Endometrium (tissue), 2 donors: ENCODE results near the gene LTF.
A peak's percentile ranks its signal among the peaks of the same experiment; 100 is the strongest.

ENCODE experiments used
- FAIRE-seq: peaks from 2 replicates; lab custom pipeline; 2012; peaks lifted over from hg19 to GRCh38; lab: Jason Lieb, UNC
- donor health status: control.
- donor health status: control.

The LTF gene

GRCh38 chr3:46468753-46469600 is 4.3 kb upstream of the LTF start:
- no peak for FAIRE-seq

DNA sequence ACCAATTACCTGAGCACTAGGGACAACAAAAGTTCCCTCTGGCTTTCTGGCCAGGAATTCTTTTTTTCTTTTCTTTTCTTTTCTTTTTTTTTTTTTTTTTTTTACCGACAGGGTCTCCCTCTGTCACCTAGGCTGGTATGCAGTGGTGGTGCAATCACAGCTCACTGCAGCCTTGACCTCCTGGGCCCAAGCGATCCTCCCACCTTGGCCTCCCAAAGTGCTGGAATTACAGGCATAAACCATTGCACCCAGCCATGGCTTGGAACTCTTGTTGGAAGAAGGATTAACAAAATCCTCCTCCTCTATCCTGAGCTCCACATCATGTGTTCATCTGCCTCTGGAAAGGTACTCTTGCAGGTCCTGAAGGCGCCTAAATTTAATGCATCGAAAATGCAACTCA is 2.9 kb upstream of the LTF start:
- FAIRE-seq, result no peak

GRCh38 chr3:46466871-46467403 is 2.2 kb upstream of the LTF start:
- no peak for FAIRE-seq

DNA sequence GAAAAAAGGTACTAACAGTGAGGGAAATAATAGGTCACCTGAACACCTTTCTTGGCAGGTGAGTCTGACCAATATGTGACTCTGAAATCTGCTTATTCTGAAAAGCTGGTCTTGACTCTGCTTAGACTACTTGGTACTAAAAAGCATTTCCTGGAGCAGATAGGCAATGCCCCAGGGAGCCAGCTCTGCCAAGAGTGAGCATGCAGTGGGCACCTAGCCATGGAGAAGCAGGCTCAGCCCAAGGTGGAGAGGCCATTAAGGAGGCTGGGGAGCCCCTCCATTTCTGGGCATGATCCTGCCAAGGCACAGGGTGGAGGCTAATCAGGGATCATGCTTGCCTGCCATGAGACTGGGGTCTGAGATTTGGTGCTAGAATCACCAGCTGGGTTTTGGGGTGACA is 1.6 kb upstream of the LTF start:
- no peak for FAIRE-seq

- no peak for FAIRE-seq
Observed at GRCh38 chr3:46465196-46465520, 453 bp upstream of the LTF start.

- no peak for FAIRE-seq
Observed at GRCh38 chr3:46463868-46464241, 850 bp downstream of the LTF start.

DNA sequence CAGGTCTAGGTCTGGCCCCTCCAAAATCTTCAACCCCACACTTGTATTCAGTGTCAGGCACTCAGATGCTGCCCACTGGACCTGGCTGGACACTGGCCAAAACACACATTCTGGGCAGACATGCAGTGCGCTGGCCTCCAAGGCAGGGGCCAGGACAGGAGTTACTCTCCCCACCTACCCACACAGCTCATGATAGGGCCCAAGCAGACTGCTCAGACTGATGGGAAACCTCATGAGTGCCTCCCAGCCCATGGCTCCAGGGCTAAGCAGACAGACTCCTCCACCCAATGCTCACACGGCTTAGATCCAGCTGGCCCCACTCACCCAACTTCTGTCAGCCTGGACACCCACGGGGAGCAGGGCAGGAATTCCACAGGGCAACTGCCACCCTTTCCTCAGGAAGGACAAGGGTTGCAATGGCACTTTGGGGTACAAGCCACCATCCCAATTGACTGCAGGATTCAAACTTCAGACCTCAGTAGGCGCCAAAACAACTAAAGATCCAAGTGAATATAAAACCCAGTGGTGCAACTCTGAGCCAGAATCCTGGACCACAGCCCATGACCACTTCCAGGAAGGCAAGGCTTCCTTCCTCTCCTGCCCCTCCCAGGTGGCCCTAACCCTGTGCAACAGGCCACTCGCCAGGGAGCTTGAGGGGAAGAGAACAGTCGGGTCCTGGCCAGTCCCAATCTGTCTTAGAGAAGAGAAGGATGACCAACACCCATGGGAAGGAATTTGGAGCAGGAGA is 1.4 kb downstream of the LTF start:
- FAIRE-seq, result no peak

GRCh38 chr3:46462511-46462910 is 2.2 kb downstream of the LTF start:
- no peak for FAIRE-seq

DNA sequence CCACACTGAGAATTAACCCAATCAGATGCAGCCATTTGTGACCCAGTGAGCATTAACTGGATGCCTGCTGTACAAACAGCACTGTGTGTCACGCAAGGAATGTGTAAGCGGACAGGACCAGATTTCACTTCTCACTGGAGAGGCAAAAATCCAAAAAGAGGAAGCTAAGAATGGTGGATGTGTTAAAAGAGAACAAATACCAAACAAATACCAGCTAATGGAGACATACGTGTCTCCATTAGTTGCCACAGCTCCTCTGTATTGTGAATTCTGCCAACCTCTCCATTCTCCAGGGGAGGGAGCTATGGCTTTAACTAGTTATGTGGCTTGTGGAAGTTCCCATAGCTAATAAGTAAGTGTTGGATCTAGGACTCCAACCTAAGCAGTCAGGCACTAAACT is 2.6 kb downstream of the LTF start:
- FAIRE-seq, result no peak

GRCh38 chr3:46460051-46460450 is 4.7 kb downstream of the LTF start:
- no peak for FAIRE-seq

DNA sequence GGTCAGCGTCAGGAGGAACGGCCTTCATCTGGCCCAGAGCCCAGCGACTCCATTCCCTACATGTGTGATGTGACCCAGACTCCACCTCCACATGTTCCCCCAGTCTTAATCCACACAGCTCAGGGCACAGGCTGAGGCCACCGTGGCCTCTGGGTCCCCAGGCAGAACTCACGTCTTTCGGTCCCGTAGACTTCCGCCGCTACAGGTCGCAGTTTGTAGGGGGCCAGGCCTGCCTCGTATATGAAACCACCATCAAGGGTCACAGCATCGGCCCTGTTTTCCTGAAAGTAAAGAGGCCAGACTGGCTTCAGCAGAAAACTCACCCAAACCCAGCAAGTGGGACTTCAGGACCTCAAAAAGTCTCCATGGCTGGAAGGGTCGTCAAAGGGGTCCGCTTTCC is 8.6 kb downstream of the LTF start:
- FAIRE-seq, result no peak

- FAIRE-seq, result no peak
Observed at GRCh38 chr3:46455231-46456115, 9.2 kb downstream of the LTF start.

DNA sequence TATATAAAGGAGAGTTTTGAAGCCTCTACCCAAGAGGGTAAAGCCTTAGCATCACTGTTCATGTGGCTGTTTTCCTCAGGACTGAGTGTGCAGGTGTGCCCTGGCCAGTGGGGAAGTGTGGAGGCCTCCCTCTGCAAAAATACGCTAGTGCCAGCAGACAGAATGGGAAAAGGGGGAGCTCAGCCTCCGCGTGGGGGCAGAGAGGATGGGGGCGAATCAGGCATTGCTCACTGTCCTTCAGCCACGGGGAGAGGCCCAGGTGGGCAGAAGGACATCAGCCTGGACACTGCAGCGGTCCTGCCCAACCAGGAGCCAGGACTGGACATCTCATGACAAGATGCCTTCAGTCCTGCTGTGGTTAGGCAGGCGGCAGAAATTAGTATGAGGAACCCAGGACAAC is 10.1 kb downstream of the LTF start:
- FAIRE-seq, result no peak

GRCh38 chr3:46454209-46454595 is 10.5 kb downstream of the LTF start:
- FAIRE-seq, result no peak

GRCh38 chr3:46453526-46454208 is 11.0 kb downstream of the LTF start:
- FAIRE-seq, result no peak

DNA sequence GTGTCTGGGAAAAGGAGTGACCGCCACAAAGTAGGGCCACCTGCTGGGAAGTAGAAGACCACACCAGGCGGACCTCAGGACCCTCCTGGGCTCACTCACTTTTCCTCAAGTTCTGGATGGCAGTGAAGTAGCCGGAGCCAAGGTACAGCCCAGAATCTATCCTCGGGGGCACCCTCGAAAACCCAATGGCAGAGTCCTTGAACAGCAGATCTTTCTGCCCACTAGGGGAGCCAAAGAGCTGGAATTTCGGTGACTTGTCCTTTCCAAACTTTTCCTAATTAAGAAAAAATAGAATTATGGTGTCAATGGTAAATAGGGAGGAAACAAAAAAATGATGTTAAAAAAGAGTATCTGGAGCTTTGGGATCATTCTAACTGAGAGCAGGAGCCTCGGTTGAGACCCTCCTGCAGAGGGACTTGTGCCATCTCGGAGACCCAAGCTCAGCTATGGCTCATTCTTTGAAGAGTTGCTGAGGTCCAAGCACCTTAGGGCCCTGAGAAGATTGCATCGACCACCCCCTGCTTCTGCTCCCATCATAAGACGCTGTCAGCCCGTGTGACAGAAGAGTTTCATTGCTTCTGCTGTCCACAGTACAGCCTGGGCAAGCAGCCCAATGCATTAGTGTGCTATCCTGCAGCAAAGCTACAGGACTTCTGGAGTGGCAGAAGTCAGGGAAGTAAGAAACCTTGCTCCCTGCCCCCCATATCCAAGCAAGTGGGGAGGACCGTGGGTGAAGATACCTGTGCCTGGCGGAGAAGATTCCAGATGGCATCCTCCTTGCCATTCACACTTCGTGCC is 14.8 kb downstream of the LTF start:
- no peak for FAIRE-seq

DNA sequence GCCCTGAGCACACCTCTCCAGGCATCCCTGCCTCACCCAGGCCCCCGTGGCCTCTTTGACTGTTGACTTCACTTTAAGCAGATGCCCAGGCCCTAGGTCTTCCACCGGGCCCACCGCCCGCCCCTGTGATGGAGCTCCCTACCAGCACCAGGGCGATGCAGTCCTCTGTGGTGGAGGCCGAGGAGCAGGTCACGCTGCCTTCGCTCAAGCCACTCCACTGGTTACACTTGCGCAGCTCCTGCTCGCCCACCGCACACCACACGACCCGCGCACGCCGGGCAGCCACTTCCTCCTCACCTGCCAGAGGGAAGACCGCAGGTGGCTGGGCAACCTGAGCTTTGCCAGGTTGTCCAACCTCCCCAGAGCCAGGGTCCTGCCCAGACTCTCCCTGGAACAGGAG is 16.0 kb downstream of the LTF start:
- no peak for FAIRE-seq

DNA sequence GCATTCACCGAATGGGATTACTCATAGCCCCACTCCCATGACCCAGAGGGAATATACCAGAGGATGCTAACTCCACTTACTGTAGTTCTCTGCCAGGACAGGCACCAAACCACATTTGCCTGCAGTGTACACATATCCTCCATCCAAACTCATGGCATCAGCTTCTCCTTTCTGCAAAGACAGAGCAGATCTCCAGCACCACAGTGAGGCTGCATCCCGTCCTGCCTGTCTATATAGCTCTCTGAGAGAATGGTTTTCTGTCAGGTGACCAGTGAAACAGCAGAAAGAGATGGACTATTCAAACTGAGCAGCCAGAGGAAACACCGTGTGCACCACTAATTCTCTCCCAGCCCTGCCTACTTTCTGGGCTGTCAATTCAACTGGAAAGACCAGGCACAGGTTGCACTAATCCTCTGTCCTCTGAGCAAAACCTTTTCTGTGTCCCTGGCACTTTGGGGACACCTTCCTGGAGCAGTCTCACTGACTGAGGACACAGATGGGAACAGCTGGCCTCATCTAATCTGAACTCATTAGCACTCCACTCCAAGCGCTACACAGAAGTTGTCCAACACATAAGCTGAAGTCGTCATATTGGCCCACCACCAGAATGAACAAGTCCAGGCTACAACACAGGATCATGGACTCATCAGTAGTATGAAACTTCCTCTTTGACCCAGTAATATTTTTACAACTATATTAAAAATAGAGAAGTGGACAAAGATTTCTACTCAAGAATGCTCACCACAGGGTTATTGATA is 17.3 kb downstream of the LTF start:
- no peak for FAIRE-seq

DNA sequence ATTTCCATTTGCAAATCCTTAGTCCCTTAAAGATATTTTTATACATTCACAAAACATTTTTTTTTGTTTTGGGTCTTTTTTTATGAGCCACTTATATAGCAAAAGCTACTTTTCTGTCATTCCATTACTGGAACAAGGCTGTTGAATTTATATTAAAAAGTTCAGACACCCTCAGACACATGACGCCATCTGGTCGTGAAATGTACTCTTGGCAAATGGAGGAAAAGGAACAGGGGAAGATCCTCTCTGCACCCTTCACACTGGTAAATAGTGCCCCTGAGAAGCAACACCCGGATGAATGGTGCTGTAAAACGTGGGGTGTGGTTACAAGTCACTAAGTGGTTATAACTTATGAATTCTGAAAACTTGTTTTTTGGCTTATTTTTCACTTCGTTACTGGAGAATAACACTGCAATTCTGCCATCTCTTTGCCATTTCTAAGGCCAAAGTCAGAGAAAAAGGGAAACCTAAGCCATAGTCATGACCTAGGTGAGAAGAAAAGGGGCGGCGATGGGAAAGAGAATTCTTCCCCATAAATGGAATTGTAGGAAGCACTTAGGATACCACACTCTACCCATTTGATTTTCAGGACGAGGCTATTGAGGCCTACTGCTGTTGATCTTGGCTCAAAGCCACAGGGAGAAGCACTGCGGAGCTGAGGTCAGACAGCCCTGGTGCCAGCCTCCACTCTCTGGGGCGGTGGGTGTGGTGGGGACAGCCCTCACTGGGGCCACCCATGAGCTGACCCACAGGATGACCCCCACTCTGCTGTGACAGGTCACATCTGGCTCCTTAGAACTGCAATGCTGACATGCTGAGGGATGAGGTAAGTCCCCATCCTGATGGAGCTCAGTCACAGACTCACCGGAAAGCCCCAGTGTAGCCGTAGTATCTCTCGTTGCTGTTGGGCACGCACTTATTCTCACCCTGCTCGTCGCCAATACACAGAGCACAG is 21.9 kb downstream of the LTF start:
- peak; percentile 12 for FAIRE-seq
